K562 (cell line): ENCODE data around the gene MSL3.

Experiments
- CBFA2T2 ChIP-seq: fragments of 450-650 bp; conservative IDR thresholded peaks from 2 replicates; pipeline ENCODE4 v1.6.1; 2017; ENCODE audit warnings: mild to moderate bottlenecking
- CBX2 ChIP-seq: fragments of 200-600 bp; sonication (generic); IDR thresholded peaks from one replicate; pipeline ENCODE4 v1.6.1; 2012; ENCODE audit warnings: mild to moderate bottlenecking, low read length, inconsistent platforms; ENCODE audit not compliant: insufficient read depth, poor library complexity, severe bottlenecking
- FOSL1 ChIP-seq: fragments of 200-800 bp; sonication (Bioruptor generic); conservative IDR thresholded peaks from 2 replicates; pipeline ENCODE4 v1.6.1; 2016; ENCODE audit warnings: missing genetic modification characterization, missing compliant biosample characterization
- GTF2B ChIP-seq: IDR thresholded peaks from 2 replicates; pipeline ENCODE4 v1.6.1; 2011; ENCODE audit not compliant: insufficient read length; ENCODE audit errors: extremely low read depth
- POLR2A ChIP-seq: fragments of 450-650 bp; conservative IDR thresholded peaks from 2 replicates; pipeline ENCODE4 v1.6.1; 2016
- RNF2 ChIP-seq: sonication (generic); IDR thresholded peaks from 2 replicates; pipeline ENCODE4 v1.6.1; 2016
- SMC3 ChIP-seq: conservative IDR thresholded peaks from 2 replicates; pipeline ENCODE4 v1.6.1; 2011; ENCODE audit warnings: low read depth, low read length, improper control_type of control experiment; ENCODE audit not compliant: insufficient read depth
- YBX1 ChIP-seq: fragments of 450-650 bp; IDR thresholded peaks from 2 replicates; pipeline ENCODE4 v1.7.1; 2016; ENCODE audit warnings: mild to moderate bottlenecking

- TF ChIP-seq YBX1 (no peak), FOSL1 (no peak), GTF2B (no peak), CBX2 (no peak), RNF2 (no peak), CBFA2T2 (no peak), SMC3 (no peak), POLR2A (no peak)
These were observed 7.3 kb upstream of the MSL3 start for GRCh38 chrX:11750694-11751093.
